HG03457 (cell line): Measurements from ENCODE around the gene TOP3A.
A peak's percentile ranks its signal among the peaks of the same experiment; 100 is the strongest.

Experiments
- ATAC-seq: cut with Tn5 transposase; IDR thresholded peaks from one replicate; pipeline ENCODE4 v1.9.1; 2021; ENCODE audit warnings: moderate number of reproducible peaks; ENCODE audit not compliant: unreplicated experiment

TOP3A gene

DNA sequence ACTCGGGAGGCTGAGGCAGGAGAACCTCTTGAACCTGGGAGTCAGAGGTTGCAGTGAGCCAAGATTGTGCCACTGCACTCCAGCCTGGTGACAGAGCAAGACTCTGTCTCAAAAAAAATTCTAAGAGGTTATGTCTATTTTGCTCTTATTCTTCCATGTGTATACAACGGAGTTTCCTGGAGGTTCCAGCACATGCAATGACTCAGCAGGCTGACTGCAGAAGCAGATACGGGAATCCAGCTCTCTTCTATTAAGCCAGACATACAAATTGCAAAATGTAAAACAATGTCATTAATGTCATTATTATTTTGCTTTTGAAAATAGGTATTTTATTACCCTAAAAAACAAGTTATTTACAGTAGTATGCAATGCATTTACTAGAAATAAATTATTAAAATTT, 35.9 kb downstream of the TOP3A start:
- no peak for ATAC-seq

DNA sequence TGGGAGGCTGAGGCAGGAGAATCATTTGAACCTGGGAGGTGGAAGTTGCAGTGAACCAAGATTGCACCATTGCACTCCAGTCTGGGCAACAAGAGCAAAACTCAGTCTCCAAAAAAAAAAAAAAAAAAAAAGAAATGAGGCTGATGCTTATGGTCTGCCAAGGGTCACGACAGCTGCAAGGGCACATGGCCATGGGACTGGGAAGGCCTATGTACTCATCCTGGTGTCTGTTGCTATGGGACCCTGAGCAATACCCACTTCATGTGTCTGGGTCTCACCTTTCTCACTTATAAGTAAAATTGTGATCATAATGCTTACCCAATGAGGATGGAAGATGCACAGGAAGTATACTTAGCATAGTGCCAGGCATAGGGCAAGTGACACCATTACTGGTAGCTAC, 37.7 kb downstream of the TOP3A start:
- no peak for ATAC-seq

DNA sequence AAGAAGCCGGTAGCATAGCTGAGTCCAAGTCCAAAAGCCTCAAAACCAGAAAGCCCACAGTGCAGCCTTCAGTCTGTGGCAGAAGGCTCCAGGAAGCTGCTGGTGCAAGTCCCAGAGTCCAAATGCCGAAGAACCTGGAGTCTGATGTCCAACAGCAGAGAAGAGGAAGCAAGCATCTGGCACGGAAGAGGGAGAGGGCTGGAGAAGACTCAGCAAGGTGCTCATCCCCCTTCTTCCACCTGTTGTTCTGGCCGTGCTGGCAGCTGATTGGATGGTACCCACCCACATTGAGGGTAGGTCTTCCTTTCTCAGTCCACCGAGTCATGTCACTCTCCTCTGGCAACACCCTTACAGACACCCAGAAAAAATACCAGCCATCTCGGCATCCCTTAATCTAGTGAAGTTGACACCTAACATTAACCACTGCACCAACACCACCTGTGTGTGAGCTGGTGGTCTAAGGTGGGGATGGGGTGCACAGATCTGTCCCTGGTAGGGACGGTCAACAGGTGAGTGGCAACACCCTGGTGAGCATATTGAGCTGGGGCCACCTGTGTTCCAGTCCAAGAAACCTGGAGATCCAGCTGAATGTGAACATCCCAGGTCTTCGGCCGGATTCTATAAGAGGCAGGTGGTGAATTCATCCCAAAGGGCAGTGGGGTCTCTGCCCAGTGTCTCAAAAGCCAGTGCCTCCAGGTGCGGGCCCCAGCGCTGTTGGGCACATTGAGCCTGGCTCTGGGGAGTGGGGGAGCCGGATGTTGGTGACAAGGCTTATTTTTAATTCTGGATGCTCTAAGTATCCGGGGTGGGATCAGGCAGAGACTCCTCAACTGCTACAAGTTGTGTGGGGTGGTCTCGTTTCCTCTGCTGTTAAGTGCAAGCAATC, 44.5 kb downstream of the TOP3A start:
- ATAC-seq = no peak

DNA sequence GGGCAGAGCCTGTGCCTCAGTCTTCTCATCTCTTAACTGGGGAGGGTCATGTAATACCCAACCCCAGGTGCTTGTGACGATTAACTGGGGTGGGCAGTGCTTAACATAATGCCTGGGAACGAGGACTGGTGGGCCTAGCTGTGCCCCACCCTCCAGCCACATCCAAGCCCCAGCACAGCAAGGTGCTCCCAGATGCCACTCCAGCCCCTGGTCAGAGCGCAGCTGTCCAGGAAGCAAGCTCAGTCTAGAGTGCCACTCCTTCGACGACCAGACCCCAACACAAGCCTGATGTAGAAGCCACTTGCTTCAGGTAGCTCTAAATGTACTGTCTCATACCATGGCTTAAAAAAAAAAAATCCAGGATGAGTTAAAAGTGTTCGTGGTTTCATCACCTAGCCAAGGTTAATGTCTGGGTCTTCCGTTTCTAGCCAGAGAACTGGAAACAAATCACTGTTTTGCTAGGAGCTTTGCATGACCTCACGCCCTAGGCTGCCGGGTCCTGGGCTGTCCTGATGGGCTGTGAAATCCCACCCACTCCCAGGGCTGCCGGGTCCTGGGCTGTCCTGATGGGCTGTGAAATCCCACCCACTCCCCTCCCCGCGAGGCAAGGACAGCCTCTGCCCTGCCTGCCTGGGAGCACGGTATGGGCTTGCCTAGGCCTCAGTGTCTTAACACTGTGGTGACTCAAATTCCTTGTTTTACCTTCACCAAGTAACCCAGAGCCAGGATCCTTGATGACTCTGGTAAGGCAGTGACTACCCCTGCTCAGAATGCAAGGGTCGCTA, 46.7 kb downstream of the TOP3A start:
- ATAC-seq = no peak

DNA sequence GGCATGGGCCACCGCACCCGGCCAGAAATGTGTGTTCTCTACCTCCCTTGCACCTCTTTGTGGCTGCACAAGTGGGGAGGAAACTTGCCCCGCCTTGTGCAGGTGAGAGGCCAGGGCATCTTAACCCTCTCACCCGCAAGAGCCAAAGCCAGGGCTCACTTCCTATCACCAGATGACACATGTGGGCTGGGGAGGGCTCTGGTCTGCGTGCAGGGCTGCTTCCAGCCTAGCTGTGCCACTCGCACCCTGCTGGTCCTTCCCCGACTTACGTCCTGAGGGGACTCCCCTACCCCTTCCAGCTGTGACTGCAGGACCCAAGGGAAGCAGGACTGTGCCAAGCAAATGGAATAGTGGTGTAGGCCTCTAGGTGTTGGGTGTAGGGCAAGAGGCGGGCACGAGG, 47.4 kb downstream of the TOP3A start:
- ATAC-seq = no peak

DNA sequence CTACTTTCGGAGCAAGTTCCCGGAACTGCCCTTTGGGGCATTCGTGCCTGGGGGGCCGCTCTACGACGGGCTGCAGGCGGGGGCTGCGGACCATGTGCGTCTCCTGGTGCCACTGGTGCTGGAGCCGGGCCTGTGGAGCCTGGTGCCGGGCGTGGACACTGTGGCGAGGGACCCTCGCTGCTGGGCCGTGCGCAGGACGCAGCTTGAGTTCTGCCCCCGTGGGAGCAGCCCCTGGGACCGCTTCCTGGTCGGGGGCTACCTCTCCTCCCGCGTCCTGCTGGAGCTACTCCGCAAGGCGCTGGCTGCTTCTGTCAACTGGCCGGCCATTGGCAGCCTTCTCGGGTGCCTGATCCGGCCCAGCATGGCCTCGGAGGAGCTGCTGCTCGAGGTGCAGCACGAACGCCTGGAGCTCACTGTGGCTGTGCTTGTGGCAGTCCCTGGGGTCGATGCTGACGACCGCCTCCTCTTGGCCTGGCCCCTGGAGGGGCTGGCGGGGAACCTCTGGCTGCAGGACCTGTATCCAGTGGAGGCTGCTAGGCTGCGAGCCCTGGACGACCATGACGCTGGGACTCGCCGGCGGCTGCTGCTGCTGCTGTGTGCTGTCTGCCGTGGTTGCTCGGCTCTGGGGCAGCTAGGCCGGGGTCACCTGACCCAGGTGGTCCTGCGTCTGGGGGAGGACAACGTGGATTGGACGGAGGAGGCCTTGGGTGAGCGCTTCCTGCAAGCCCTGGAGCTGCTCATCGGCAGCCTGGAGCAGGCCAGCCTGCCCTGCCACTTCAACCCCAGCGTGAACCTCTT, 50.7 kb downstream of the TOP3A start:
- no peak for ATAC-seq

DNA sequence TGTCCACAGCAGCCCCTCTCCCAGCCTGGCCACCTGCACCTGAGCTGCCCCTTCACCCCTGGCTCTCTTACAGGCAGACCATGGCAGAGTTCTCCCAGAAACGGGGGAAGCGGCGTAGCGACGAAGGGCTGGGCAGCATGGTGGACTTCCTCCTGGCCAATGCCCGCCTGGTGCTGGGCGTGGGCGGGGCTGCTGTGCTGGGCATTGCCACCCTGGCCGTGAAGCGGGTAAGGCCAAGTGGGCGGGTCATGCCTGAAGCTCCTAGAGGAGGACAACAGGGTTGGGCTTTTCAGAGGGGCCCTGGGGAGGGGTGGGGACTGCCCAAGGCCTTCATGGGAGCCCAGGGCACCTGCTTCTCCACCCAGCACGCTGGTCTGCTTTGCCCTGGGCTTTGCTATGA, 52.2 kb downstream of the TOP3A start:
- no peak for ATAC-seq

DNA sequence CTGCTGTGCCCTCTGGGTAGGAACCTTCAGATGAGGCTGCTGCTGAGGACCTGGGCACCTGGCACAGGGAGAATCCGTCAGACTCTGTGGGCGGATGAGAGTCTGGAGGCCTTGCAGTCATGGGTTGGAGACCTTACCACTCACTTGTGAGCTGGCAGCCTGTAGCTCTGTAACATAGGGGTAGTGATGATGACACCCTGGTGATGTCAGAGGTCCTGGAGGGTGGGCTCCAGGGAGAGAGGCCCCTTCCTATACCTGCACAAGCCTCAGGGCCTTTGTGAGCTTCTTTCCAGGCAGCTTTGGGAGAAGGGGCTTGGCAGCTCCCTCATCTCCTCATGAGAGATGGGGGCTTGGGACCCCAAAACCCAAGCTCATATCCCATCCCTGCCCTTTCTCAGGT, 52.7 kb downstream of the TOP3A start:
- ATAC-seq = no peak

DNA sequence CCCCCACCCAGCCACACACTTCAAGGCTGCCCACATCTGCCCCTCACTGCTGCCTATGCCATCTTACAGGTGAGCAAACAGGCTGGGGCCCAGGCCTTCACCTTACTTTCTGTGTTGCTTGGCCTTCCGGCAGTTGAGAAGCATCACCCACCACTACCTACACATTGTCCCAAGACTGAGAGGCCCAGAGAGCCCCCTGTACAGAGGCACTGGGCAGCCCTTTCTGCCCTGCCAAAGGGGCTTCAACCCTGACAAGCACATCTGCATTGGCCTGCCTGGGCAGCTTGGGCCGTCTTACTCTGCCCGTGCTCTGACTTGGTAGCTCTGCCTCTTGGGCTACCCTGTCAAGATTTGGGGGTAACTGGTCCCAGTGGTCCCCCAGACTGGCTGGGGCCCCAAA, 53.1 kb downstream of the TOP3A start:
- no peak for ATAC-seq

DNA sequence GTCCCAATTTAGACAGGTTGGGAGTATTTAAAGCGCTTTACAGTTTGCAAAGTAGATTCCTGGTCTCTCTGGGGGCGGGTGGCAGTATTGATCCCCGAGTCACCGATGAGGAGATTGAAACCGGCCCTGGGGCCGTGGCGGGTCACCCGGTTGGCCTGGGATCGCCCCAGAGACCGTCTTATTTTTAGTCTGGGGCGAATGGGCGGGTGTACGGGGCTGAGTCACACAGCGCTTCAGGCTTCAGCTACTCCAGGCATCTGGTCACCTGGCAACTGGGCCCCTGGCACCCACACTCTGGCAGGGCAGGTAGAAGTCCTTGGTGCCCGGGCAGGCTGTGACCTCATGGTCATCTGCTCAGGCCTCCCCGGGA, 53.7 kb downstream of the TOP3A start:
- no peak for ATAC-seq

DNA sequence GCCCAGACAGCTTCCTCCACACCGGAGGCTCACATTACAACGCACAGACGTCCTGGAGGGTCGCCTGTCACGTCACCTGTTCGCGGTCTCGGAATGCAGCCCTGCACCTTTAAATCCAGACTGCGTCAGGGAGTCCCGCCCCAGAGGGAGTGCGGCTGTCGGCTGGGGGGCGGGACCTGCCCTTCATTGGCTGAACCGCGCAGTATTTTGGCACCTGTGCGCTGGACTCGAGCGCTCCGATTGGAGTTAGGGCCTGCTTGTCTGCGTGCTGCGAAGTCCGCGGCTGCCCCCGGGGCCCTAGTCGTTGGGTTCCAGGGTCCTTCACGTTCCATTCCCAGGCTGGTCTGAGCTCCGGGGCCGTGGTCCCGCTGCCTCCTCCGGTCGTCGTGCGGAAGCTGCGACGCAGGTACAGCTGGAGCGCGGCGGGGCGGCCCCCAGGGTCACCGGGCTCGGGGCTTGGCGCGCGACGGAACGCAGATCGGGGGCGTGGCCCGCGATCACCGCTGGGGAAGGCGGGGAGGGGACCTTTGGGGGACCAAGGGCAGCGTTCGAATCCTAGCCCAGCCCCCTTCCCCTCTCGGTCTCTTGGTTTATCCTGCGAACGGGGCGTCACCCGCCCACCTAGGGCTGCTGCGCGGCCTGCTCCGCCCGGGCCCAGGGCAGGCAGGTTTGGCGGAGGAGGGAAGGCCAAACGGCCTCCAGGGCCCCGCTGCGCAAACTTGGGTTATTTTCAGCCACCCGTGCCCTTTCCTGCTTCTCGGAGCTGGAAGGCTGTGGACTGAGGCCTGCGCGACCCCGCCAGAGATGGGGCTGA, 54.3 kb downstream of the TOP3A start, which contains the start of gene MIEF2:
TSS of gene MIEF2 (plus strand) at position 331 of the 814 bp plus-strand sequence. CDS start 2,059 bp downstream, outside the sequence.
- ATAC-seq = peak; percentile 55

DNA sequence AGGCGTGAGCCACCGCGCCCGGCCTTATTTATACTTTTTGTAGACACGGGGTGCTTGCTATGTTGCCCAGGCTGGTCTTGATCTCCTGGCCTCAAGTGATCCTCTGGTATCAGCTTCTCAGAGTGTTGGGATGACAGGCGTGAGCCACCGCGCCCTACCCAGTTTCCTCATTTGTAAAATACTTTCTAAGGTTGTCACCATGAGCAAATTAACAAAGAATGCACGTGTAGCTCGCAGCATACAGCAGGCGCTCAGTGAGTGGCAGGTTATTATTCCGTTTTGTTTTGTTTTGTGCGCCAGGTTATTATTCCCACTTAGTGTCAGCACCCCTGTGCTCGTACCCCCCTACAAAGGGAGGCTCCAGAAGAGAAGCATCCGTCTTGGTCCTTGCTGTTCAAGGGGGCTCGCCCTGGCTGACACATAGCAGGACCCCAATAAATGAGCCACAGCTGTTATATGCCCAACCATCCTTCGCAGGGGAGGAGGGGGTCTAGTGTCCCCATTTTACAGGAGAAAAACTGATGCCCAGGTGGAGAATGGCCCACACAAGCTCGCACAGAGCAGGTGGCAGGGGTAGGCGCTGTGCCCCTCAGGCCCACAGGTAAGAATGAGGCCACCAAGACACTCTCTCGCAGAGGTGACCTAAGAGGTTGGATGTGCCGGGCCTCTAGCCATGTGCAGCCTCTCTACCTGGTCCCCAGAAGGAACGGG, 55.0 kb downstream of the TOP3A start:
- ATAC-seq = peak; percentile 7

DNA sequence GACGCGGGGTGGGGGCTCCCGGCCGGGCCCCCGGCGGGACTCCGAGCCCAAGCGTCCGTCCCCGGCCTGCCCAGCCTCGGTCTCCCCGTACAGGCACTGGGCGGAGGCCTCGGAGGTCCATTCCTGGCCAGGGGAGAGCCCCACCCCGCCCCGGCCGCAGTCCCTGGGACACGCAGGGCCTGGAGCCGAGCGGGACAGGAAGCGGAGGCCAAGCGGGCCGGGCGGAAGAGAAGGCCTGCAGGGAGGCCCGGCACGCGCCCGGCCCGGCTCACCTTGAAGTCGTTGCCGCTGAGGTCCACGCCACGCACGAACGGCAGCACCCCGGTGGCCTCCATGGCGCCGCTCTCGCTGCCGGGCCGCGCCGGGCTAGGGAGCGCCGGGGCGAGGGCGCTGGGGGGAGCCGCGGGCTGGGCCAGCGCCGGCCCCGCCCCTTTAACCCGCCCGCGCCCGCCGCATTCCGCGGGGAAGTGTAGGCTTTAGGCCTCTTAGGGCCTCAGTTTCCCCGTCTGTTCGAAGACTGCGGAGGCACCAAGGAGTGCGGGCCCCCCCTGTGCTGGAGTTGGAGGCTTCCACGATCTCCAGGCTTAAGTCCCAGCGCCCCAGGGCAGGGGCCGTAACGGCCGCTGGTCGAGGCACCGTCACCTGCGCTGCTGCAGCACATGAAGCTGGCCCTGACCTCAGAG, 56.3 kb downstream of the TOP3A start, which contains the start of gene FLII:
TSS of gene FLII (minus strand) at position 383 of the 683 bp plus-strand sequence. CDS start at position 335, 48 bp downstream.
- no peak for ATAC-seq

DNA sequence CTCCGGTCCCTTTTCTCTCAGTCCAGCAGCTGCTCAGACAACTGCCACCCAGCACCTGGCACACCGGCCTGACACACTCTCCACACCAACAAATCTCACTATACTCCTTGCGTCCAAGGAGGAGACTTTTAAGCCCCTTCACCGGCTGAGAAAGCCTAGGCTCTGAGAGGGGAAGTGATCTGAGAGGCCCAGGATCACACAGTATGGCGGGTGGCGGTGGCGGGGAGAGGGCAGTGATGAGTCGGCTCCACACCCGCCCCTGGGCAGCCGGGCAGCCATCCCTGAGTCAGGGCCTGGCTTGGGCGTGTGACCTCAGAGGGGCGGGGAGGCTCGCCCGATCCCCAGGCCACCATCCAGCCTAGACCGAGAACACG, 56.8 kb downstream of the TOP3A start:
- ATAC-seq = no peak

DNA sequence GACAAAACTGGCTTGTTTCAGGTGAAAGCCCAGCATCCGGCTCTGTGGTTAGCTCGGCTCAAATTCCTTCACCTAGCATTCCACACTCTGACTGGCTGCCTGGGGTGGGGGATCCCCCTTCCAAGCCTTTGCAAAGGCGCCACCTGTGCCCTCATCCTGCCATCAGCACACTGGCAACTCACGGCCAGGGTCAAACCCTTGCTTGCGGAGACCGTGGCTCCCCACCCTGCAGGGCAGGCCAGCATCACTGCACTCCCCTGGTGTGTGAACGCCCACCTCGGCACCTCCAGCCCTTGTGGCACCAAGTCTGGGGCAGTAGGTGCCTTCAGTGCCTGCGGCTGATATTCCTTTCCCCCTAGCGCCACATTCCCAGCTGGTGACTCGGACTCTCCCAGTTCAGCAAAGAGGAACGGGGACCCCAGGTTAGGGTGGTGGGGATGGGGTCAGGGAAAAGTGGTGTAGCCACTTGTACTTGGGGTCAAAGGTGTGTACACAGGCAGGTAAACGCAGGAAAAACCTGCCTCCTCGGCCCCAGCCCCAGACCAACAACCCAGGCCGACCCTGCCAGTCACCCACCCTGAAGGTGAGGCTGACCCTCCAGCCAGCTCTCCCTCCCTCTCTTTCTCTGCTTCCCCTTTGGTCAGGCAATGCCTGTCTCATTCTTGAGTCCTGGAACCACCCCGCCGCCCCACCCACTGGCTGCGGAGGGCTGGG, 57.4 kb downstream of the TOP3A start:
- no peak for ATAC-seq

DNA sequence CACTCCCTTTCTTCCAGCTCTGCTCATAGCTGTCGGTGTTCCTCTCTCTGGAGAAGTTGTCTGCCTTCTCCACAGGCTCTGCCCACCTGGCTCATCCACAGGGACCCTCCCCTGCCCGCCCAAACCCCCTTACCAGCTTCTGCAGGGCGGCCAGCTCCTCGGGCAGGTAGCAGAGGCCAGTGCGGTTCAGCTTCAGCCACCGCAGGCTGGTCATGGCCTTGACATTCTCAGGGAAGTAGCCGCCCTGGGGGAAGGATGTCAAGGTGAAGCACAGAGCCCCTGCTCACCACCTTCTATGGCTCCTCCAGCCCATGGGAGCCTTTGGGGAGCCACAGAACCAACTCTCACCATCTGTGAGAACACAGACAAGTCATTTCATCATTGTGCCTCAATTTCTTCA, 58.0 kb downstream of the TOP3A start:
- no peak for ATAC-seq

DNA sequence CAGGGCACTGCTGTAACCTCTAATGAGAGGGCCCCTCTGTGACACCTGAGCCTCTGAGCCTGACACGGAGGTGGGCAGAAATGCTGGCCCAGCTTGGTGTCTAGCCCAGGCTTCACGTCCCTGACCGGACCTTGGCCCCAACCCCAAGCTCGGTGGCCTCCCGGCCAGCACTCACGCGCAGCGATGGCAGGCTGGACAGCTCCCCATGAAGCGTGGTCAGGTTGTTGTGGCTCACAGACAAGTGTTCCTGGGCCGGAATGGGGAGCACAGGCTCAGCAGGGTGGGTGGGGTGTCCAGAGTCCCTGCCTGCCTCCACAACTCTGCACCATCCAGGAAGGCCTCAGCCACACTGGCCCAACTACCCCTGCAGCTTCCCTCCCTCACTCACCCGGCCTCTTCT, 58.4 kb downstream of the TOP3A start:
- no peak for ATAC-seq

DNA sequence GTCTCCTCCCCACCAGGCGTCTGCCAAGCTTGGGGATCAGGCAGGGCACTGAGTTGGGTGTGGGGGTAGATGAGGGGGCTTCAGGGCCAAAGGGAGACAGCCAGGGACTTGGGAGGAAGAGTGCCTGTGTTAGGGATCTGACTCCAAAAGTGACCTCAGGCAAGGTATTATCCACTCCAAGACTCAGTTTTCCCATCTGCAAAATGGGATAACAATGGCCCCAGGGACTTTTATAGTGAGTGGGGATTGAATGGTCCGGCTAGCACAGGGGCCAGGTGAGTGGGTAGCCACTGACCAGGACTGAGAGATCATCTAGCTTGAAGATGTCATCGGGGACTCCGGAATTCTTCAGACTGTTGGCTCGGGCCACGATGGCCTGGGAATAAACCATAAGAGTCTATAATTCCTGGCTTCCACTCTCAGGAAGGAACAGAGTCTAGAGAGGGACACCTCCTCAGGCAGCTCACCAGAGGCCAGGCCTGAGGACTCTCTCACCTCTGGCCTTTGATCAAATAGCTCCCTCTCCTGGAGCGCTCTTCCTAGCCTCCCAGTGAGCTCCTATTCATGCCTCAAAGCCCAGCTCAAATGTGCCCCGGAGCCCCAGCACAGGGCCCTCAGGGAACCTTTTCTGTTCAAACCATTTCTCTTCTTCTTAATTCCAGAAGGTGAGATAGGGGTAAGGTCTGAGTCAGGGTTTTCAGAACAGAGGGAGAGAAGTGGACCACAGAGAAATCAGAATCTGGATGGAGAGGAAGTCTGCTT, 59.7 kb downstream of the TOP3A start:
- ATAC-seq = no peak
